Endothelial cell of umbilical vein (primary cell): ENCODE measurements around the gene RUBCN.

Source experiments
- GATA2 ChIP-seq: IDR thresholded peaks from 2 replicates; pipeline ENCODE4 v1.7.0; 2011; ENCODE audit warnings: low read depth, mild to moderate bottlenecking, moderate library complexity, mixed read lengths, low read length; ENCODE audit not compliant: insufficient read length, insufficient read depth
- POLR2A ChIP-seq: IDR thresholded peaks from 2 replicates; pipeline ENCODE4 v1.6.1; 2012; ENCODE audit warnings: low read depth, mild to moderate bottlenecking, control low read depth, low read length

DNA sequence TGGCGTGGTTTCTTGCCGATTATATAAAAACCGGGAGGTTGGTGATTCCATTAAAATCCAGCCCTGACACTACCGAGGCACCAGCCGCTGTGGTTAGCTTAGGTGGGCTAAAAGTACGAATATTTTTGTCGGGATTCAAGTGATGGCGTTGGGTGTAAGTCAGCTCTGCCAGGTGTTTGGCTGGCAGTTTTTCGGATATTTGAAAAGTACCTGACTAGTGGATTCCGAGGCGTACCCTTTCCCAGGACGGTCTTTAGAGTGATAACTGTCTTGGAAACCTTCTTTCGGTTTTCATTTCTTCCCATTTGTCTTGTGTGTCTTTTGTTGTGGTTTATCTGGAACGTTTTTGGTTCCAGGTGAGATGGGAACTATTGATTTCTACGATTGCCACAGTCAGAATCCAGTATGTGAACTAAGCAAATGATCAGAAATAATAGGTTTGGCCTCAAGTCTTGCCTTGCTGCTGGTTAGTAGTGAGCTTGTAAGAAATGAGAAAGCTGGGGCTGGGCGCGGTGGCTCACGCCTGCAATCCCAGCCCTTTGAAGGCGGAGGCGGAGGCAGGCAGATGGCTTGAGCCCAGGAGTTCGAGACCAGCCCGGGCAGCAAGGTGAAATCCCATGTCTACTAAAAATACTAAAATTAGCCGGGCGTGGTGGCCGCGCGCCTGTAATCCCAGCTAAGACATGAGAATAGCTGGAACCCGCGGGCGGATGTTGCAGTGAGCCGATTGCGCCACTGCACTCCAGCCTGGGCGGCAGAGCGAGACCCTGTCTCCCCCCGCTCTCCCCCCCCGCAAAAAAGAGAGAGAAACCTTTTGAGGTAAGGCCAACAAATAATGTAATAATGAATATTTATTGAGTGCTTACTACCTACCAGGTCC, 14.4 kb upstream of the RUBCN start:
- TF ChIP-seq POLR2A (no peak), GATA2 (no peak)
